Nephron (organoid): Measurements from ENCODE around the gene TRAF3.

Experiments used
- H3K27ac Mint-ChIP-seq, 3 experiments: 2 replicates each; pipeline ENCODE4 v1.8.0; 2020; ENCODE audit warnings: mixed read lengths in 3 of 3, mild to moderate bottlenecking in 2 of 3, moderate library complexity in 1 of 3
- H3K27me3 Mint-ChIP-seq: 2 replicates; pipeline ENCODE4 v1.8.0; 2021; ENCODE audit warnings: low read depth, mild to moderate bottlenecking, moderate library complexity, mixed read lengths
- H3K36me3 Mint-ChIP-seq: 2 replicates; pipeline ENCODE4 v1.8.0; 2020; ENCODE audit warnings: low read depth, mixed read lengths
- H3K4me1 Mint-ChIP-seq: 2 replicates; pipeline ENCODE4 v1.8.0; 2020; ENCODE audit warnings: mixed read lengths
- H3K4me3 Mint-ChIP-seq, 3 experiments: 2 replicates each; pipeline ENCODE4 v1.8.0; 2020; ENCODE audit warnings: mild to moderate bottlenecking in 3 of 3, mixed read lengths in 3 of 3, moderate library complexity in 2 of 3
- H3K9me3 Mint-ChIP-seq: 2 replicates; pipeline ENCODE4 v1.8.0; 2020; ENCODE audit warnings: mixed read lengths
- CTCF ChIP-seq, 3 experiments: fragments of 200-600 bp; sonication (generic); IDR thresholded peaks; one replicate each; pipeline ENCODE4 v1.5.0; 2021; ENCODE audit warnings: antibody characterized with exemption in 3 of 3; ENCODE audit not compliant: unreplicated experiment in 3 of 3

The TRAF3 gene

GRCh38 chr14:102772781-102773570, 4.3 kb upstream of the TRAF3 start:
- Mint-ChIP-seq H3K27me3 (peaks cover 20% of the 10 kb centered on the region), H3K9me3 (no peaks in the 10 kb centered on the region), H3K36me3 (no peaks in the 10 kb centered on the region), H3K27ac (no peak overlapping the region), H3K4me3 (no peak overlapping the region), H3K4me1 (peaks cover 5% of the 10 kb centered on the region)
- TF ChIP-seq CTCF (IDR thresholded peaks at IDR 0.05; ENCODE audit: unreplicated experiment in 3 of 3) = no peak

- Mint-ChIP-seq H3K9me3 (no peaks in the 10 kb centered on the region), H3K4me1 (peaks cover 20% of the 10 kb centered on the region), H3K27me3 (peaks cover 12% of the 10 kb centered on the region), H3K36me3 (no peaks in the 10 kb centered on the region), H3K27ac (peak overlapping the region; percentile 60 to 72 (median 69)), H3K4me3 (peak overlapping the region in 2 of 3 experiments; percentile 23 to 57)
- TF ChIP-seq CTCF (IDR thresholded peaks at IDR 0.05; ENCODE audit: unreplicated experiment in 3 of 3) = peak; percentile 72 to 75 (median 74)
These were observed 2.7 kb upstream of the TRAF3 start for GRCh38 chr14:102774391-102775153.

- no peaks in the 10 kb centered on the region for H3K36me3 Mint-ChIP-seq
- TF ChIP-seq CTCF (IDR thresholded peaks at IDR 0.05; ENCODE audit: unreplicated experiment in 3 of 3) = no peak
- H3K4me1 Mint-ChIP-seq = peaks cover 27% of the 10 kb centered on the region
- H3K27ac Mint-ChIP-seq = peak overlapping the region; percentile 70 to 87 (median 75)
- peak overlapping the region; percentile 77 to 87 (median 85) for H3K4me3 Mint-ChIP-seq
- H3K9me3 Mint-ChIP-seq = no peaks in the 10 kb centered on the region
- H3K27me3 Mint-ChIP-seq = peaks cover 4% of the 10 kb centered on the region
These were observed 1.1 kb upstream of the TRAF3 start for GRCh38 chr14:102775855-102776760.

- no peaks in the 10 kb centered on the region for H3K9me3 Mint-ChIP-seq
These were observed 575 bp downstream of the TRAF3 start for GRCh38 chr14:102777711-102778337.

More at GRCh38 chr14:102777711-102778337, 575 bp downstream of the TRAF3 start:
- H3K36me3 Mint-ChIP-seq = no peaks in the 10 kb centered on the region
- TF ChIP-seq CTCF (IDR thresholded peaks at IDR 0.05; ENCODE audit: unreplicated experiment in 3 of 3) = no peak
- peak overlapping the region; percentile 78 to 94 (median 90) for H3K4me3 Mint-ChIP-seq
- H3K4me1 Mint-ChIP-seq = peaks cover 27% of the 10 kb centered on the region
- H3K27ac Mint-ChIP-seq = peak overlapping the region; percentile 67 to 92 (median 80)
- H3K27me3 Mint-ChIP-seq = peaks cover 4% of the 10 kb centered on the region
